Central memory CD8-positive, alpha-beta T cell (primary cell): ENCODE data around the gene TRAPPC10.
A peak's percentile ranks its signal among the peaks of the same experiment; 100 is the strongest.

Experiments used
- ATAC-seq: fragments of 150-1000 bp; cut with Tn5 transposase; replicated peaks from 2 replicates; pipeline ENCODE4 v1.10.0; 2022; ENCODE audit warnings: mild to moderate bottlenecking, moderate FRiP score, moderate number of reproducible peaks; ENCODE audit not compliant: poor library complexity, severe bottlenecking; ENCODE audit errors: extremely low read depth
- DNase-seq, 2 donors: peaks; one replicate each; pipeline ENCODE4 v3.0.0; 2021; ENCODE audit warnings: low spot score in 2 of 2
- H3K27ac Mint-ChIP-seq: one replicate; pipeline ENCODE4 v1.8.0; 2022; ENCODE audit warnings: low read depth, mild to moderate bottlenecking, moderate library complexity, mixed read lengths
- H3K27me3 Mint-ChIP-seq: one replicate; pipeline ENCODE4 v1.8.0; 2022; ENCODE audit warnings: mixed read lengths
- H3K36me3 Mint-ChIP-seq: one replicate; pipeline ENCODE4 v1.8.0; 2022; ENCODE audit warnings: mild to moderate bottlenecking, moderate library complexity, mixed read lengths; ENCODE audit not compliant: insufficient read depth
- H3K4me1 Mint-ChIP-seq: one replicate; pipeline ENCODE4 v1.8.0; 2022; ENCODE audit warnings: mixed read lengths
- H3K4me3 Mint-ChIP-seq: one replicate; pipeline ENCODE4 v1.8.0; 2022; ENCODE audit warnings: mild to moderate bottlenecking, moderate library complexity, mixed read lengths
- H3K9me3 Mint-ChIP-seq: one replicate; pipeline ENCODE4 v1.8.0; 2022; ENCODE audit warnings: mixed read lengths

TRAPPC10 gene

DNA sequence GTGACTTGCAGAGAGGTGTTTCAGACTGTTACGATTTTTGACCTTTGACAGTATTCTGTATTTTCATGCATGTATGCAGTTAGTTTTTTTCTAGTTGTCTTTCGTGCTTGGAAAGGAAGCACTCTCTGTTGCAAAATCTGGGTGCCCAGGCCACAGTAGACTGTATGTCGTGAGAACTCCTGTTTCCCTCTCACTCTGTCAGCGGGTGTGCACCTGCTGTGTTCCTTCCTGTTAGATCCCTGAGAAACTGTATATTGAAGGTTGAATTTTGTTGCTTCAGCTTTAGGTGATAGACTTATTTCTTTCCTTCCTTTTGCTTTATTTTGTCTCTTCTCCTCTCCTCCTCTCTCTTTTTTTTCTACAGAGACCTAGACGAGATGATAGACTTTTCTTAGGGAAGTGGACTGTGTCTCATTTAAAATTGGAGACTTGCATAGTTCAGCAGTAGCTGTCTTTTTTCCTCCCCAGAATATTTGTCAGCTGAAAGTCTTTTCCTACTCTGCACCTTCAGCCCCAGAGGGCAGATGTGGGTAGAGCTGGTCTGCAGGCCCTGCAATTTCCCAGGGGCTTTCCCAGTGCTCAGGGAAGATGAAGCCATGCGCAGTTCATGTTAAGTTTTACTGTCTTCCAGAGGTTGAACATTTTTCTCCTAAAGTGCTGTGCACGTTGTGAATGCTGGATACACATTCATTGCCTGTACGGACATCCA lies 1.4 kb downstream of the TRAPPC10 start:
- peak overlapping the region; percentile 94 for H3K4me3 Mint-ChIP-seq
- H3K4me1 Mint-ChIP-seq: peaks cover 67% of the 10 kb centered on the region
- no peaks in the 10 kb centered on the region for H3K9me3 Mint-ChIP-seq
- DNase-seq (no peak), ATAC-seq (peak; percentile 10)
- H3K27me3 Mint-ChIP-seq: no peaks in the 10 kb centered on the region
- H3K27ac Mint-ChIP-seq: peak overlapping the region; percentile 89
- H3K36me3 Mint-ChIP-seq: peaks cover 25% of the 10 kb centered on the region

DNA sequence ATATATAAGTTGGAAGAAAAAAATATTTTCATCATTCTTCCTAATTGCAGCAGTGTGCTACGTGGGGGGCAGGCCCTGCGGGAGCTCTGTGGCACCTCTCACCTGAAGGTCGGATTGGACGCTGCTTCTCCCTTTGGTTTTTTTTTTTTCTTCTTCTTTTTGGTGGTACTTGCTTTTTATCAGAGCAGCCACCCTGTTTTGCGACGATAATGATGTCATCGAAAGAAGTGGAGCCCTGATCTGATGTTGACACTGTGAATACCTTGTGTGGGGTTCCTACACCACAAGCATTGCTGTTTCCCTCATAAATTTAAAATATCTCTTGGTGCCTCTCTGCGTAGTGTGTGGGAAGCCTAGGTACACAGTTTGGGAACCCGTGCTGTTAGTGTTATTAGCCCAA lies 5.5 kb downstream of the TRAPPC10 start:
- no peak for DNase-seq
- H3K4me3 Mint-ChIP-seq: peak overlapping the region; percentile 37
- no peaks in the 10 kb centered on the region for H3K27me3 Mint-ChIP-seq
- peaks cover 87% of the 10 kb centered on the region for H3K4me1 Mint-ChIP-seq
- H3K36me3 Mint-ChIP-seq: peaks cover 25% of the 10 kb centered on the region
- no peaks in the 10 kb centered on the region for H3K9me3 Mint-ChIP-seq
- no peak for ATAC-seq
- peak overlapping the region; percentile 71 for H3K27ac Mint-ChIP-seq

- no peaks in the 10 kb centered on the region for H3K27me3 Mint-ChIP-seq
- peaks cover 22% of the 10 kb centered on the region for H3K36me3 Mint-ChIP-seq
- H3K4me3 Mint-ChIP-seq: peak overlapping the region; percentile 37
- DNase-seq (no peak), ATAC-seq (no peak)
- H3K4me1 Mint-ChIP-seq: peaks cover 86% of the 10 kb centered on the region
- H3K9me3 Mint-ChIP-seq: no peaks in the 10 kb centered on the region
- H3K27ac Mint-ChIP-seq: peak overlapping the region; percentile 71
Measured at GRCh38 chr21:44018127-44018526, 6.0 kb downstream of the TRAPPC10 start.

GRCh38 chr21:44018813-44019567 lies 6.9 kb downstream of the TRAPPC10 start:
- Mint-ChIP-seq H3K4me3 (peak overlapping the region; percentile 36), H3K27me3 (no peaks in the 10 kb centered on the region), H3K36me3 (peaks cover 23% of the 10 kb centered on the region), H3K9me3 (no peaks in the 10 kb centered on the region), H3K27ac (peak overlapping the region; percentile 85), H3K4me1 (peaks cover 82% of the 10 kb centered on the region)
- no peak for ATAC-seq
- DNase-seq: no peak

GRCh38 chr21:44019568-44019958 lies 7.5 kb downstream of the TRAPPC10 start:
- ATAC-seq: no peak
- H3K9me3 Mint-ChIP-seq: no peaks in the 10 kb centered on the region
- DNase-seq: no peak
- H3K4me3 Mint-ChIP-seq: peak overlapping the region; percentile 36
- H3K4me1 Mint-ChIP-seq: peaks cover 81% of the 10 kb centered on the region
- peak overlapping the region; percentile 85 for H3K27ac Mint-ChIP-seq
- no peaks in the 10 kb centered on the region for H3K27me3 Mint-ChIP-seq
- H3K36me3 Mint-ChIP-seq: peaks cover 23% of the 10 kb centered on the region

DNA sequence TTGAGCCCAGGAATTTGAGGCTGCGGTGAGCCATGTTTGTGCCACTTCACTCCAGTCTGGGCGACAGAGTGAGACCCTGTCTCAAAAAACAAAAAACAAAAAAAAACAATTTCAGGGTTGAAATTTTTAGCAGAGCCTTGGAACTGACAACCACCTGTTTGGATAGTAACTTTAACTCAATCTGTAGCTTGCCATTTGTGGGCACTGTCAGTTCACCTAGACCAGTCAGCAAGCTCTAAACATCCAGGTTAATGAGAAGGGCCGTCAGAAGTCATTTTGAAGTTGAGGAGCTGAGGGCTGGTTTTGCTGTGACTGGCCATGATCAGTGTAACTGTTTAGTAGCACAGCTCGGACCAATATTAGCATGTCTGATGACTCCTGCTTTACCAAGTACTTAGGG lies 8.4 kb downstream of the TRAPPC10 start:
- Mint-ChIP-seq H3K27me3 (no peaks in the 10 kb centered on the region), H3K36me3 (peaks cover 25% of the 10 kb centered on the region), H3K27ac (peak overlapping the region; percentile 85), H3K4me3 (no peak overlapping the region), H3K4me1 (peaks cover 79% of the 10 kb centered on the region), H3K9me3 (no peaks in the 10 kb centered on the region)
- DNase-seq: no peak
- ATAC-seq: no peak

DNA sequence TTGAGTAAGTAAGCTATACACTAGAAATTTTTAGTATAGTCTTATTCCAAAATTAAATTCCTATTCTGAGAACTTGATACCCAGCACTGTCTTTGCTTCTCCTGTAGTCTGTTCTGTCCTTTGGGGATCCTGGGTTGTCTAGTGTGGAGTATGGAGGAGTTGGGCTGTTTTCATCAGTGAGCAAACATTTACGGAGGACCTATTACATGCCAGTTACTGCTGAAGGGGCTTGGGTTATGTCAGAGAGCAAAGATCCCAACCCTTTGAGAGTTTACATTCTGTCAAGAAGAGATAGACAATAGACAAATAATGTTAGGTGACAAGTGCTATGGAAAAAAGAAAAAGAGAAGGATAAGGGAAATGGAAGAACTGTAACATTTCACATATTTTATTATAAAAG lies 9.0 kb downstream of the TRAPPC10 start:
- Mint-ChIP-seq H3K4me3 (no peak overlapping the region), H3K9me3 (no peaks in the 10 kb centered on the region), H3K27ac (peak overlapping the region; percentile 85), H3K36me3 (peaks cover 26% of the 10 kb centered on the region), H3K4me1 (peaks cover 79% of the 10 kb centered on the region), H3K27me3 (no peaks in the 10 kb centered on the region)
- ATAC-seq (no peak), DNase-seq (no peak)

GRCh38 chr21:44024257-44024656 lies 12.1 kb downstream of the TRAPPC10 start:
- no peaks in the 10 kb centered on the region for H3K9me3 Mint-ChIP-seq
- ATAC-seq (no peak), DNase-seq (no peak)
- no peak overlapping the region for H3K4me3 Mint-ChIP-seq
- peaks cover 22% of the 10 kb centered on the region for H3K36me3 Mint-ChIP-seq
- H3K4me1 Mint-ChIP-seq: peaks cover 83% of the 10 kb centered on the region
- H3K27ac Mint-ChIP-seq: peak overlapping the region; percentile 81
- H3K27me3 Mint-ChIP-seq: no peaks in the 10 kb centered on the region

GRCh38 chr21:44024887-44025353 lies 12.8 kb downstream of the TRAPPC10 start:
- no peak for DNase-seq
- Mint-ChIP-seq H3K27ac (peak overlapping the region; percentile 81), H3K4me1 (peaks cover 83% of the 10 kb centered on the region), H3K27me3 (no peaks in the 10 kb centered on the region), H3K9me3 (no peaks in the 10 kb centered on the region), H3K4me3 (peak overlapping the region; percentile 55), H3K36me3 (peaks cover 22% of the 10 kb centered on the region)
- ATAC-seq: no peak

DNA sequence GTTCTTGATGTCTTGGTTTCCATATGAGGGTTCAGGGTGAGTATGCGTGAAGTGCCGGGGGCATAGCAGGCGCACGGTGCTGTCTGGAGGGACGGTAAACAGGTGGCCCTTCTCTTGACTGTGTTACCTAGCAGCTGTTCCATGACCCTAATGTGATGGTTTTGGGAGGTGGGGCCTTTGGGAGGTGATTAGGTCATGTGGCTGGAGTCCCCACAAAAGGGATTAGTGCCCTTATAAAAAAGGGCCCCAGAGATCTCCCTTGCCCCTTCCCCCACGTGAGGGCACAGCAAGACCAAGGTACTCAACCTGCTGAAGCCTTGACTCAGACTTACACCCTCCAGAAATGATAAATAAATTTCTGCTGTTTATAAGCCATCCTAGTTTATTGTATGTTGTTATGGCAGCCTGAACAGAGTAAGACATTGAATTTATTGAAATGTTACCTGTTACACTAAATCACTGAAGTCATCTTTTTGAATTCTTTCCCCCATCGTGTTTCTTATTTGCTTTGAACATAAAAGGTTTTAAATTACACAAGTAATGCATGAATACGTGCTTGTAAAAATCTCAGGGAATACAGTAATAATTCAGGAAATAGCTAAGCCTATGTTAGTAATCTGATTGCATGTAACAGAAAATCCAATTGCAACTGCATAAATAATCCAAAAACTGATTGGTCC lies 15.6 kb downstream of the TRAPPC10 start:
- ATAC-seq (no peak), DNase-seq (no peak)
- peak overlapping the region; percentile 55 for H3K27ac Mint-ChIP-seq
- no peak overlapping the region for H3K4me3 Mint-ChIP-seq
- H3K4me1 Mint-ChIP-seq: peaks cover 71% of the 10 kb centered on the region
- H3K27me3 Mint-ChIP-seq: no peaks in the 10 kb centered on the region
- H3K36me3 Mint-ChIP-seq: peaks cover 27% of the 10 kb centered on the region
- no peaks in the 10 kb centered on the region for H3K9me3 Mint-ChIP-seq

DNA sequence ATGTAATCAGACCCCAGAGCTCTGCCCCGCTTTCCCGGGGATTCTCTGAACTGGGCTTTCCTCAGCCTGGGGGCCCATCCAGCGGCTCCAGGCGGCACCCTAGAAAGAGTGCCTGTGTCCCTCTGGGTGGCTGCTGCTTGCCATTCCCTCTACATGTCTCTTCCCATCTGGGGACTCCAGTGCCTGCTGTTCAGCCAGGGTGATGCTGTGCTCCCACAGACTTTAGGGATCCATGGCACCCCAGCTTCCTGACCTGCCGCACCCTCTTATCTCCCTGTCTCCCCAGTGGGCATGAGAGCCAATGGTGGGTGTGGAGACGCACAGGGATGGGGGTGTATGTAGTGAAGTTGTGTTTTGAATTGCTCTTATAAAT lies 16.2 kb downstream of the TRAPPC10 start:
- DNase-seq: no peak
- no peak for ATAC-seq
- H3K27ac Mint-ChIP-seq: peak overlapping the region; percentile 55
- H3K27me3 Mint-ChIP-seq: no peaks in the 10 kb centered on the region
- H3K36me3 Mint-ChIP-seq: peaks cover 31% of the 10 kb centered on the region
- H3K9me3 Mint-ChIP-seq: no peaks in the 10 kb centered on the region
- H3K4me3 Mint-ChIP-seq: no peak overlapping the region
- peaks cover 71% of the 10 kb centered on the region for H3K4me1 Mint-ChIP-seq

- Mint-ChIP-seq H3K9me3 (no peaks in the 10 kb centered on the region), H3K4me3 (peak overlapping the region; percentile 8), H3K27me3 (no peaks in the 10 kb centered on the region), H3K4me1 (peaks cover 72% of the 10 kb centered on the region), H3K27ac (no peak overlapping the region), H3K36me3 (peaks cover 33% of the 10 kb centered on the region)
- no peak for DNase-seq
- no peak for ATAC-seq
Measured at GRCh38 chr21:44029460-44030087, 17.5 kb downstream of the TRAPPC10 start.
